Osteoblast (primary cell): ENCODE measurements around the gene NELL2. TPM values are rescaled to one million over a fixed set of nuclear protein-coding genes. Genes with fewer than 3 reads are reported as not detected.

Source experiments
- DNase-seq: peaks from one replicate; pipeline ENCODE4 v3.0.0; 2011; ENCODE audit warnings: low spot score, mixed read lengths; ENCODE audit not compliant: insufficient read length; ENCODE audit errors: missing footprints
- H2AFZ ChIP-seq: 2 replicates; pipeline ENCODE4 v1.6.0; 2011; ENCODE audit warnings: mild to moderate bottlenecking, low read length
- H3K27ac ChIP-seq: 2 replicates; pipeline ENCODE4 v1.5.1; 2011; ENCODE audit warnings: mild to moderate bottlenecking, low read depth, low read length, moderate library complexity
- H3K27me3 ChIP-seq: 2 replicates; pipeline ENCODE4 v1.6.0; 2012; ENCODE audit warnings: mild to moderate bottlenecking, control low read depth, inconsistent platforms, low read length, moderate library complexity; ENCODE audit not compliant: insufficient read depth
- H3K36me3 ChIP-seq: 2 replicates; pipeline ENCODE4 v1.5.1; 2011; ENCODE audit warnings: mild to moderate bottlenecking, low read length, control low read depth, moderate library complexity; ENCODE audit not compliant: insufficient read depth
- H3K4me1 ChIP-seq: 2 replicates; pipeline ENCODE4 v1.5.1; 2011; ENCODE audit warnings: mild to moderate bottlenecking, low read length, control low read depth, moderate library complexity; ENCODE audit not compliant: insufficient read depth
- H3K4me2 ChIP-seq: 2 replicates; pipeline ENCODE4 v1.6.0; 2011; ENCODE audit warnings: mild to moderate bottlenecking, low read length; ENCODE audit not compliant: insufficient read depth
- H3K4me3 ChIP-seq: fragments of 200-600 bp; sonication (generic); 3 replicates; pipeline ENCODE4 v1.5.1; 2012; ENCODE audit warnings: mild to moderate bottlenecking, low read length, inconsistent platforms; ENCODE audit not compliant: insufficient read depth
- H3K79me2 ChIP-seq: 2 replicates; pipeline ENCODE4 v1.6.0; 2012; ENCODE audit warnings: mild to moderate bottlenecking, low read length, control low read depth, inconsistent platforms; ENCODE audit not compliant: insufficient read depth
- H3K9me3 ChIP-seq: 2 replicates; pipeline ENCODE4 v1.5.1; 2011; ENCODE audit warnings: low read depth, low read length, control low read depth
- H4K20me1 ChIP-seq: 2 replicates; pipeline ENCODE4 v1.6.0; 2012; ENCODE audit warnings: mild to moderate bottlenecking, low read length, control low read depth; ENCODE audit not compliant: insufficient read depth
- total RNA-seq: library from RNA; depleted of rRNA; stranded (reverse); fragments of >200 nt; gene quantifications from 2 replicates; pipeline ENCODE4 v1.2.3, GENCODE V29; 2012
- TF ChIP-seq, protein P1 (sequence below): IDR thresholded peaks from 2 replicates; pipeline ENCODE4 v1.5.1; 2011; ENCODE audit warnings: mild to moderate bottlenecking, low read depth, low read length, moderate library complexity; ENCODE audit errors: extremely low read depth

Gene NELL2
- total RNA-seq, 1 donor = not detected

DNA sequence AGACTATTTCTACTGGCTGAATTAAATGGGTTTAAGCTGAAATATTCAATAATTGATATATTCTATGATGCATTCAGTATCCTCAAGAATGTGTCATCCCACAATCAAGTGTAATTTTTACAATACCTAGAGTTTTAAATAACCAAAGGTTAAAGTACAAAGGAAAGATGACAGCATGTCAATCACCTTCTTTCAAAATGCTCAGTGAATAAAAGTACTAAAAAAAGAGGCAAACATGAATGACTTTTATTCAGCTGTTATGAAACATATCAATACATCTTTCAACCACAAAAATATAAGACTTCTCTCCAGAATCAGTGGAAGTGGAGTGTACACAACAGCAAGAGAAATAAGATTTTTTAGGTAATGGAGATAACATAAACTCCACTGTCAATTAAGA is 72.0 kb downstream of the NELL2 start:
- H3K36me3 ChIP-seq = no peaks in the 10 kb centered on the region
- no peaks in the 10 kb centered on the region for H4K20me1 ChIP-seq
- H3K79me2 ChIP-seq = no peaks in the 10 kb centered on the region
- no peak overlapping the region for H2AFZ ChIP-seq
- TF ChIP-seq, protein P1, sequence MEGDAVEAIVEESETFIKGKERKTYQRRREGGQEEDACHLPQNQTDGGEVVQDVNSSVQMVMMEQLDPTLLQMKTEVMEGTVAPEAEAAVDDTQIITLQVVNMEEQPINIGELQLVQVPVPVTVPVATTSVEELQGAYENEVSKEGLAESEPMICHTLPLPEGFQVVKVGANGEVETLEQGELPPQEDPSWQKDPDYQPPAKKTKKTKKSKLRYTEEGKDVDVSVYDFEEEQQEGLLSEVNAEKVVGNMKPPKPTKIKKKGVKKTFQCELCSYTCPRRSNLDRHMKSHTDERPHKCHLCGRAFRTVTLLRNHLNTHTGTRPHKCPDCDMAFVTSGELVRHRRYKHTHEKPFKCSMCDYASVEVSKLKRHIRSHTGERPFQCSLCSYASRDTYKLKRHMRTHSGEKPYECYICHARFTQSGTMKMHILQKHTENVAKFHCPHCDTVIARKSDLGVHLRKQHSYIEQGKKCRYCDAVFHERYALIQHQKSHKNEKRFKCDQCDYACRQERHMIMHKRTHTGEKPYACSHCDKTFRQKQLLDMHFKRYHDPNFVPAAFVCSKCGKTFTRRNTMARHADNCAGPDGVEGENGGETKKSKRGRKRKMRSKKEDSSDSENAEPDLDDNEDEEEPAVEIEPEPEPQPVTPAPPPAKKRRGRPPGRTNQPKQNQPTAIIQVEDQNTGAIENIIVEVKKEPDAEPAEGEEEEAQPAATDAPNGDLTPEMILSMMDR = no peak
- no peaks in the 10 kb centered on the region for H3K27me3 ChIP-seq
- H3K4me2 ChIP-seq = no peak overlapping the region
- DNase-seq = no peak
- H3K4me3 ChIP-seq = no peak overlapping the region
- H3K4me1 ChIP-seq = no peaks in the 10 kb centered on the region
- H3K27ac ChIP-seq = no peak overlapping the region
- H3K9me3 ChIP-seq = no peaks in the 10 kb centered on the region

- no peak for DNase-seq
- no peak overlapping the region for H2AFZ ChIP-seq
- H3K4me3 ChIP-seq = no peak overlapping the region
- no peaks in the 10 kb centered on the region for H3K9me3 ChIP-seq
- H3K4me1 ChIP-seq = no peaks in the 10 kb centered on the region
- no peaks in the 10 kb centered on the region for H3K27me3 ChIP-seq
- no peak overlapping the region for H3K27ac ChIP-seq
- no peak overlapping the region for H3K4me2 ChIP-seq
- no peaks in the 10 kb centered on the region for H3K36me3 ChIP-seq
- TF ChIP-seq, protein P1 = no peak
- no peaks in the 10 kb centered on the region for H3K79me2 ChIP-seq
- no peaks in the 10 kb centered on the region for H4K20me1 ChIP-seq
These were observed 80.1 kb downstream of the NELL2 start for GRCh38 chr12:44795970-44796369.

DNA sequence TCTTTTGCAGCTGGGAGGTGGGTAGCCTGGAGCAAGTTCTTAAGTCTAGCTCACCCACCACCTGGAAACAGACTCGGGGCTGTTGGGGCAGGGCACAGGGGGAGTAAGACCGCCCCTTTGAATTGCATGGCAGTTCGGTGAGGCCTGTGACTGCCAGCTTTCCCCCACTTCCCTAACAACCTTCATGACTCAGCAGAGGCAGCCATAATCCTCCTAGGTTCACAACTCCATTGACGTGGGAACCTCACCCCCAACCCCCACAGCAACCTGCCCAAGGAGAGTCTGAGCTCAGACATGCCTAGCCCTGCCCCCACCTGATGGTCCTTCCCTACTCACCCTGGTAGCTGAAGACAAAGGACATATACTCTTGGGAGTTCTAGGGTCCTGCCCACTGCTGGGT is 87.4 kb downstream of the NELL2 start:
- no peaks in the 10 kb centered on the region for H3K9me3 ChIP-seq
- DNase-seq = no peak
- no peak overlapping the region for H3K27ac ChIP-seq
- no peak overlapping the region for H3K4me3 ChIP-seq
- H3K27me3 ChIP-seq = no peaks in the 10 kb centered on the region
- H3K36me3 ChIP-seq = no peaks in the 10 kb centered on the region
- no peaks in the 10 kb centered on the region for H3K79me2 ChIP-seq
- H3K4me2 ChIP-seq = no peak overlapping the region
- no peaks in the 10 kb centered on the region for H4K20me1 ChIP-seq
- no peak overlapping the region for H2AFZ ChIP-seq
- TF ChIP-seq, protein P1 = no peak
- H3K4me1 ChIP-seq = no peaks in the 10 kb centered on the region

DNA sequence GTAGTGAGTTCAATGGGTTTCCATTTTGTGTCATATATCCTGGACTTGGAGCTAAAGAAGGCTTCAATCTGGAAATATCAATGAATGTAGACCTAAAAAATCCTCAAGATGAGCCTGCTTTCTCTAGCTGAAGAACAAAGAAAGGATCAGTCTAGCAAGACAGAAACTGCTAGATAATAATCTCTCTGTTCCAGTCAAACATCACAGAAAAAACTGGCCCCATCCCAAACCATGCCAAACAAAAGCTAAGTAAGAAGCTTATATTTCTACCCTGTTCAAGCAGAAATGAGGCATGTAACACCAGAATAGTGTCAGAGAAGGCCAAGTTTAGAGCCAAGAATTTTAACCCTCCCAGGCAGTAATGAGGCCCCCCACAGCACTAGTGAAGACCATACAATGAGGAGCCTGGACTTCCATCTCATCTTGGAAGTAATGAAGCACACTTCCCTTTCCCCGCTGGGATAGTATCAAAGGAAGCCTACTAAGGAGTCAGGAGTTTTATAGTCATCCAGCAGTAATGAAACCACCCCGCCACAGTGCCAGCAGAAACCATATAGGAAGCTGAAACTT is 95.8 kb downstream of the NELL2 start:
- H3K36me3 ChIP-seq = no peaks in the 10 kb centered on the region
- no peaks in the 10 kb centered on the region for H3K79me2 ChIP-seq
- DNase-seq = no peak
- H3K4me2 ChIP-seq = no peak overlapping the region
- TF ChIP-seq, protein P1 = no peak
- H3K9me3 ChIP-seq = no peaks in the 10 kb centered on the region
- H3K27ac ChIP-seq = no peak overlapping the region
- H4K20me1 ChIP-seq = no peaks in the 10 kb centered on the region
- H3K27me3 ChIP-seq = no peaks in the 10 kb centered on the region
- H2AFZ ChIP-seq = no peak overlapping the region
- H3K4me1 ChIP-seq = no peaks in the 10 kb centered on the region
- H3K4me3 ChIP-seq = no peak overlapping the region
